ENCODE data around the gene ALK. TPM values are rescaled to one million over a fixed set of nuclear protein-coding genes. Genes with fewer than 3 reads are reported as not detected.

Gene ALK
- total RNA-seq, 4 donors from 2014 or later = 0.06 to 4.1 TPM; not detected in 2

GRCh38 chr2:29360016-29360784, 561.2 kb downstream of the ALK start:
- H3K9me3 ChIP-seq = no peaks in the 10 kb centered on the region
- H3K27me3 ChIP-seq = no peaks in the 10 kb centered on the region
- H3K27ac ChIP-seq = no peak overlapping the region
- no peaks in the 10 kb centered on the region for H3K36me3 ChIP-seq
- no peak for DNase-seq
- H3K4me1 ChIP-seq = no peaks in the 10 kb centered on the region
- intact Hi-C loops (cut with DNase I; ENCODE audit: low total_unique reads) = no loop called here
- TF ChIP-seq POLR2A (IDR thresholded peaks at IDR 0.05) = no peak
- no peak for TF ChIP-seq CTCF (IDR thresholded peaks at IDR 0.05)
- no peak overlapping the region for H3K4me3 ChIP-seq

- H3K27ac ChIP-seq = no peak overlapping the region
- H3K27me3 ChIP-seq = no peaks in the 10 kb centered on the region
- H3K4me1 ChIP-seq = no peaks in the 10 kb centered on the region
- TF ChIP-seq CTCF (IDR thresholded peaks at IDR 0.05) (no peak), POLR2A (IDR thresholded peaks at IDR 0.05) (no peak)
- DNase-seq = no peak
- H3K9me3 ChIP-seq = no peaks in the 10 kb centered on the region
- H3K36me3 ChIP-seq = no peaks in the 10 kb centered on the region
- intact Hi-C loops (cut with DNase I; ENCODE audit: low total_unique reads) = no loop called here
- H3K4me3 ChIP-seq = no peak overlapping the region
Measured at GRCh38 chr2:29353403-29353991, 567.9 kb downstream of the ALK start.

GRCh38 chr2:29351916-29352591, 569.3 kb downstream of the ALK start:
- Histone ChIP-seq H3K36me3 (no peaks in the 10 kb centered on the region), H3K4me1 (no peaks in the 10 kb centered on the region), H3K27me3 (no peaks in the 10 kb centered on the region), H3K4me3 (no peak overlapping the region), H3K27ac (no peak overlapping the region), H3K9me3 (no peaks in the 10 kb centered on the region)
- intact Hi-C loops (cut with DNase I; ENCODE audit: low total_unique reads) = no loop called here
- TF ChIP-seq POLR2A (IDR thresholded peaks at IDR 0.05) (no peak), CTCF (IDR thresholded peaks at IDR 0.05) (no peak)
- no peak for DNase-seq

- TF ChIP-seq CTCF (IDR thresholded peaks at IDR 0.05) (no peak), POLR2A (IDR thresholded peaks at IDR 0.05) (no peak)
Measured at GRCh38 chr2:29351248-29351647, 570.1 kb downstream of the ALK start.

More at GRCh38 chr2:29351248-29351647, 570.1 kb downstream of the ALK start:
- Histone ChIP-seq H3K36me3 (no peaks in the 10 kb centered on the region), H3K4me1 (no peaks in the 10 kb centered on the region), H3K4me3 (no peak overlapping the region), H3K27me3 (no peaks in the 10 kb centered on the region), H3K9me3 (no peaks in the 10 kb centered on the region), H3K27ac (no peak overlapping the region)
- DNase-seq = no peak
- intact Hi-C loops (cut with DNase I; ENCODE audit: low total_unique reads) = no loop called here
